NB4 (cell line): ENCODE results near the gene JAKMIP1.

ENCODE experiments used
- MYC ChIP-seq: IDR thresholded peaks from 2 replicates; pipeline ENCODE4 v1.6.1; 2011; ENCODE audit warnings: low read depth, low read length
- POLR2A ChIP-seq: IDR thresholded peaks from 2 replicates; pipeline ENCODE4 v1.6.1; 2011; ENCODE audit warnings: mild to moderate bottlenecking; ENCODE audit not compliant: insufficient read length; ENCODE audit errors: extremely low read depth
- TF ChIP-seq, protein P1 (sequence below): IDR thresholded peaks from one replicate; pipeline ENCODE4 v1.5.1; 2012; ENCODE audit warnings: low read depth, low read length
- TF ChIP-seq, protein P2 (sequence below): IDR thresholded peaks from 2 replicates; pipeline ENCODE4 v1.6.1; 2011; ENCODE audit warnings: low read depth, low read length

DNA sequence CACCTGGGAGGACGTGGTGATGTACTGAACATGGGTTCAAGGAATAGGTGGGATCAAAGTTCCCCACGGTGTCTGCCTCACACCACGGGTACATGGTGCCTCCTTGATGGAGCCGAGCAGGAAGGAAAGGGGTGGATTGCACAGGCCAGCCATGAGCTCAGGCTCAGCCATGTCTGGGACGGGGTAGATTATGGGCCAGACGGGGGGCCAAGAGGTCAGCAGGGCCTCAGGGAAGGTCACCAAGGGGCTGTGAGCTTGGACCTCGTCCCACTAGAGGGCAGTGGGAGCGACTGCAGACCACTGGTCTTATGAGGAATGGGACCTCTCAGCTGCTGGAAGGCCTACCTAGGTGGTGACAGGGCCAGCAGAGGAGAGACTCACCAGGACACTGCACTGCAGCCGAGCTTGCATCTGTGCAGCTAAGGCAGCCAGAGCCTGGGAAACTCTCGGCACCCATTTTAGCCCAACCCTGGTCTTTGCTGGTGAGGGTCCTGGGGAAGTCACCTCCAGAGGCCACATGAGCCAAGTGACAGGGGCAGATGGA, 38.4 kb downstream of the JAKMIP1 start:
- TF ChIP-seq POLR2A = no peak
- no peak for TF ChIP-seq MYC
- TF ChIP-seq, protein P1, sequence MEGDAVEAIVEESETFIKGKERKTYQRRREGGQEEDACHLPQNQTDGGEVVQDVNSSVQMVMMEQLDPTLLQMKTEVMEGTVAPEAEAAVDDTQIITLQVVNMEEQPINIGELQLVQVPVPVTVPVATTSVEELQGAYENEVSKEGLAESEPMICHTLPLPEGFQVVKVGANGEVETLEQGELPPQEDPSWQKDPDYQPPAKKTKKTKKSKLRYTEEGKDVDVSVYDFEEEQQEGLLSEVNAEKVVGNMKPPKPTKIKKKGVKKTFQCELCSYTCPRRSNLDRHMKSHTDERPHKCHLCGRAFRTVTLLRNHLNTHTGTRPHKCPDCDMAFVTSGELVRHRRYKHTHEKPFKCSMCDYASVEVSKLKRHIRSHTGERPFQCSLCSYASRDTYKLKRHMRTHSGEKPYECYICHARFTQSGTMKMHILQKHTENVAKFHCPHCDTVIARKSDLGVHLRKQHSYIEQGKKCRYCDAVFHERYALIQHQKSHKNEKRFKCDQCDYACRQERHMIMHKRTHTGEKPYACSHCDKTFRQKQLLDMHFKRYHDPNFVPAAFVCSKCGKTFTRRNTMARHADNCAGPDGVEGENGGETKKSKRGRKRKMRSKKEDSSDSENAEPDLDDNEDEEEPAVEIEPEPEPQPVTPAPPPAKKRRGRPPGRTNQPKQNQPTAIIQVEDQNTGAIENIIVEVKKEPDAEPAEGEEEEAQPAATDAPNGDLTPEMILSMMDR = no peak
- TF ChIP-seq, protein P2, sequence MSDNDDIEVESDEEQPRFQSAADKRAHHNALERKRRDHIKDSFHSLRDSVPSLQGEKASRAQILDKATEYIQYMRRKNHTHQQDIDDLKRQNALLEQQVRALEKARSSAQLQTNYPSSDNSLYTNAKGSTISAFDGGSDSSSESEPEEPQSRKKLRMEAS = no peak
